NCI-H2227 treated with DMSO at 0.1 percent for 48 hours (cell line): ENCODE measurements around the gene SGTA.

Experiments
- DNase-seq: peaks from one replicate; lab custom pipeline; 2025; lab: John Stamatoyannopoulos, UW

SGTA gene

GRCh38 chr19:2770055-2771013 lies 12.7 kb downstream of the SGTA start:
- no peak for DNase-seq

GRCh38 chr19:2769218-2769617 lies 13.9 kb downstream of the SGTA start:
- DNase-seq: no peak

GRCh38 chr19:2768365-2769132 lies 14.5 kb downstream of the SGTA start:
- no peak for DNase-seq

GRCh38 chr19:2767688-2768087 lies 15.4 kb downstream of the SGTA start:
- DNase-seq: no peak

GRCh38 chr19:2766594-2767372 lies 16.3 kb downstream of the SGTA start:
- no peak for DNase-seq

- no peak for DNase-seq
These were observed 17.7 kb downstream of the SGTA start for GRCh38 chr19:2765376-2765775.

- DNase-seq: no peak
These were observed 18.1 kb downstream of the SGTA start for GRCh38 chr19:2764945-2765344.

GRCh38 chr19:2763687-2764086 lies 19.4 kb downstream of the SGTA start:
- no peak for DNase-seq

GRCh38 chr19:2762783-2763496 lies 20.1 kb downstream of the SGTA start:
- no peak for DNase-seq

- DNase-seq: no peak
These were observed 20.9 kb downstream of the SGTA start for GRCh38 chr19:2761876-2762782.

- no peak for DNase-seq
These were observed 21.8 kb downstream of the SGTA start for GRCh38 chr19:2761309-2761677.

GRCh38 chr19:2759965-2760364 lies 23.1 kb downstream of the SGTA start:
- DNase-seq: no peak

- no peak for DNase-seq
These were observed 23.7 kb downstream of the SGTA start for GRCh38 chr19:2759362-2759761.

- DNase-seq: no peak
These were observed 24.3 kb downstream of the SGTA start for GRCh38 chr19:2758601-2759313.

- DNase-seq: no peak
These were observed 25.9 kb downstream of the SGTA start for GRCh38 chr19:2756921-2757881.

- DNase-seq: no peak
These were observed 26.6 kb downstream of the SGTA start for GRCh38 chr19:2756477-2756876.

- DNase-seq: no peak
These were observed 27.3 kb downstream of the SGTA start for GRCh38 chr19:2755811-2756210.

- no peak for DNase-seq
These were observed 27.7 kb downstream of the SGTA start for GRCh38 chr19:2755448-2755705.
